DND-41 (cell line): ENCODE data around the gene ALDH3B2.
A peak's percentile ranks its signal among the peaks of the same experiment; 100 is the strongest.

Experiments used
- ATAC-seq: fragments of 200-7000 bp; cut with Tn5 transposase; 3 replicates; pipeline ENCODE4 v1.9.1; 2021; ENCODE audit warnings: low read depth; ENCODE audit not compliant: insufficient read depth
- DNase-seq: peaks from one replicate; pipeline ENCODE4 v3.0.0-alpha.2; 2020
- H2AFZ ChIP-seq: 2 replicates; pipeline ENCODE4 v1.6.0; 2012; ENCODE audit warnings: low read depth, low read length
- H3K27ac ChIP-seq: 2 replicates; pipeline ENCODE4 v1.5.1; 2012; ENCODE audit warnings: low read length, inconsistent platforms
- H3K27me3 ChIP-seq: fragments of 200-600 bp; sonication (generic); 2 replicates; pipeline ENCODE4 v1.6.0; 2012; ENCODE audit warnings: low read length, mild to moderate bottlenecking, inconsistent platforms; ENCODE audit not compliant: insufficient read depth, poor library complexity
- H3K36me3 ChIP-seq: 2 replicates; pipeline ENCODE4 v1.5.1; 2012; ENCODE audit warnings: low read length, inconsistent platforms; ENCODE audit not compliant: insufficient read depth
- H3K4me1 ChIP-seq: 2 replicates; pipeline ENCODE4 v1.5.1; 2012; ENCODE audit warnings: mild to moderate bottlenecking, low read length; ENCODE audit not compliant: insufficient read depth
- H3K4me2 ChIP-seq: 2 replicates; pipeline ENCODE4 v1.6.0; 2012; ENCODE audit warnings: mild to moderate bottlenecking, moderate library complexity, low read length, inconsistent platforms; ENCODE audit not compliant: insufficient read depth
- H3K4me3 ChIP-seq, 2 experiments: fragments of 200-600 bp in 1 of 2; shearing (Covaris generic) in 1 of 2; 2 replicates each; pipeline ENCODE4 v1.5.1; 2012 to 2016; ENCODE audit warnings: inconsistent platforms in 2 of 2, low read length in 2 of 2, mild to moderate bottlenecking in 2 of 2, low read depth in 1 of 2, moderate library complexity in 1 of 2
- H3K79me2 ChIP-seq: 2 replicates; pipeline ENCODE4 v1.6.0; 2012; ENCODE audit warnings: low read length, inconsistent platforms; ENCODE audit not compliant: insufficient read depth
- H3K9ac ChIP-seq: 2 replicates; pipeline ENCODE4 v1.6.0; 2012; ENCODE audit warnings: low read depth, mild to moderate bottlenecking, inconsistent platforms, low read length, moderate library complexity
- H3K9me3 ChIP-seq: 2 replicates; pipeline ENCODE4 v1.5.1; 2012; ENCODE audit warnings: low read length, moderate library complexity, mild to moderate bottlenecking, inconsistent platforms; ENCODE audit not compliant: insufficient read depth, severe bottlenecking
- H4K20me1 ChIP-seq: 2 replicates; pipeline ENCODE4 v1.6.0; 2012; ENCODE audit warnings: low read length; ENCODE audit not compliant: insufficient read depth
- CTCF ChIP-seq: IDR thresholded peaks from 2 replicates; pipeline ENCODE4 v1.5.1; 2012; ENCODE audit warnings: borderline replicate concordance, low read length, moderate library complexity, mild to moderate bottlenecking; ENCODE audit not compliant: poor library complexity, severe bottlenecking; ENCODE audit errors: extremely low read depth
- EZH2 ChIP-seq: IDR thresholded peaks from 3 replicates; pipeline ENCODE4 v1.6.1; 2012; ENCODE audit warnings: borderline replicate concordance, low read depth, mild to moderate bottlenecking, moderate library complexity, low read length, inconsistent platforms; ENCODE audit not compliant: severe bottlenecking

Gene ALDH3B2

DNA sequence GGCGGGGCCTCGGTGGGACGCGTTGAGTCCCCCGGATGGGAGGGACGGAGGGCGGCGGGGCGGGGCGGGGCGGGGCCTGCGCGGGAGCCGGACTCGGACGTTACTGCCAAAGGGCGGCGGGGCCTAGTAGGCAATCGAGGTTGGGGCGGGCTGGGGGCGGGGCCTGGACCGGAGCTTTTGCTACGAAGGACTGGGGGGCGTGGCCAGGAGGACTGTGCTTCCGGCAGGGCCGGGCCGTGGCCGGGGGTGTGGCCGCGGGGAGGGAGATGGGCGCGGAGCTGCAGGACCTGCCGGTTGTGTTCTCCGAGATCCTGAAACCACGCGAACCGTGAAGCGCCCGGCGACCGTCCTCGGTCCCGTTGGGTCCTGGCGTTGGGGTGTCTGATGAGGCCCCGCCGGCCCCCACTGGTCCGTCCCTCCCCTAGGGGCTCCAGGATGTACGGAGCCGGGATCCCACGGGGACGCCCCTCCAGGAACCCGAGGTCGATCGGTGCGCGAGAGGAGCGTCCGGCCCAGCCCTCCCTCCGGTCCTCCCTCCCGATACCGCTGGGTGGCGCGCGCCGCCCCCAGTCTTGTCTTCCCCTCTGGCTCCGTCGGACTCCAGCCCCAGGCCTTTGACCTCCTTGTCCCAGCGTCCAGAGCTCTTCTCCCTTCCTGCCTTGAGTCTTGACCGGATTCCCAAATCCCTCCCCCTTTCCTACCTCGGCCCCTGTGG is 44.0 kb downstream of the ALDH3B2 start:
- DNase-seq = peak; percentile 98
- Histone ChIP-seq H3K27me3 (no peaks in the 10 kb centered on the region), H2AFZ (peak overlapping the region; percentile 92), H3K4me3 (peak overlapping the region; percentile 45 to 84), H3K36me3 (peaks cover 25% of the 10 kb centered on the region), H3K27ac (peak overlapping the region; percentile 97), H3K9ac (peak overlapping the region; percentile 90), H3K9me3 (no peaks in the 10 kb centered on the region), H4K20me1 (no peaks in the 10 kb centered on the region), H3K4me1 (peaks cover 61% of the 10 kb centered on the region), H3K79me2 (peaks cover 25% of the 10 kb centered on the region), H3K4me2 (peak overlapping the region; percentile 98)
- ATAC-seq = peak; percentile 66
- TF ChIP-seq EZH2 = no peak
- peak; percentile 88 for TF ChIP-seq CTCF

DNA sequence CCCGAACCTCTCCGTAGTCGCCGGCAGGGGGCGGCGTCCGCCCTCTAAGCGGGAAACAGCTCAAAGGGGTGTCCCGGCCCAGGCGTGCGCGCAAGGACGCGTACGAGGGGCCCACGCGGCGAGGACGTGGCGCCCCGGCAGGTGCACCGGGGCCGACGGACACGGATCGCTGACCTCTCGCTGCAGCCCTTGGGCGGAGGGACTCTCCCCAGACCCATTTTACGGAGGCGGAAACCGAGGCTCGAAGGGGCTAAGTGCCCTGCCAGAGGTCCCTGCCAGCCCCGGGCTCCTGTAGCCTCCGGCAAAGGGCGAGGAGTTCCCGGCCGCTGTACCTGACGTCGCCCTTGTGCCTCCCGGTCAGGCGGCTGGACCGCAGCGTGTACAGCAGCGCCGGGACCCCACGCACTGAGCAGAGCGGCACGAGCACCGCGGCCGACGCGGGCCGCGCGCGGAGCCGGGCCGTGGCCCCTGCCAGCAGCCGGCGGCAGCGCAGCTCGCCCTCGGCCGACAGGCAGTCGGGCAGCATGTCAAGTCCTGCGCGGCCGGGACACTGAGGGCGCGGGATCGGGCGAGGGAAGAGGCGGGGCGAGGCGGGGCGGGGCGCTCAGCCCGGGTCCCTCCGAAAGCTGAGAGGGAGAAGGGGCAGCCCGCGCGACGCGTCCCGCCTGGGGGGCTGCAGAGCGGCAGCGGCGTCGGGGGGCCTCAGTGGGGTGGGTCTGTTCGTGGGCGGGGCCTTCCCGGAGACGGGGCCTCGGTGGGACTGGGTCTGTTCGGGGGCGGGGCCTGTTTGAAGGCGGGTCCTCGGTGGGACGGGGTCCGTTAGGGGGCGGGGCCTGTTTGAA is 44.8 kb downstream of the ALDH3B2 start, which contains the start of gene NUDT8:
TSS of gene NUDT8 (minus strand) at position 552 of the 842 bp plus-strand sequence. CDS start at position 526, 26 bp downstream.
- H3K79me2 ChIP-seq = peaks cover 25% of the 10 kb centered on the region
- H3K9me3 ChIP-seq = no peaks in the 10 kb centered on the region
- TF ChIP-seq EZH2 = no peak
- TF ChIP-seq CTCF = peak; percentile 94
- ATAC-seq = peak; percentile 66
- H3K4me3 ChIP-seq = peak within 1 kb of the TSS; percentile 45 to 96
- DNase-seq = peak; percentile 92
- peaks cover 25% of the 10 kb centered on the region for H3K36me3 ChIP-seq
- no peaks in the 10 kb centered on the region for H4K20me1 ChIP-seq
- peak within 1 kb of the TSS; percentile 97 for H3K27ac ChIP-seq
- peak within 1 kb of the TSS; percentile 98 for H3K4me2 ChIP-seq
- H3K27me3 ChIP-seq = no peaks in the 10 kb centered on the region
- peak within 1 kb of the TSS; percentile 92 for H2AFZ ChIP-seq
- peak within 1 kb of the TSS; percentile 99 for H3K9ac ChIP-seq
- peaks cover 66% of the 10 kb centered on the region for H3K4me1 ChIP-seq

DNA sequence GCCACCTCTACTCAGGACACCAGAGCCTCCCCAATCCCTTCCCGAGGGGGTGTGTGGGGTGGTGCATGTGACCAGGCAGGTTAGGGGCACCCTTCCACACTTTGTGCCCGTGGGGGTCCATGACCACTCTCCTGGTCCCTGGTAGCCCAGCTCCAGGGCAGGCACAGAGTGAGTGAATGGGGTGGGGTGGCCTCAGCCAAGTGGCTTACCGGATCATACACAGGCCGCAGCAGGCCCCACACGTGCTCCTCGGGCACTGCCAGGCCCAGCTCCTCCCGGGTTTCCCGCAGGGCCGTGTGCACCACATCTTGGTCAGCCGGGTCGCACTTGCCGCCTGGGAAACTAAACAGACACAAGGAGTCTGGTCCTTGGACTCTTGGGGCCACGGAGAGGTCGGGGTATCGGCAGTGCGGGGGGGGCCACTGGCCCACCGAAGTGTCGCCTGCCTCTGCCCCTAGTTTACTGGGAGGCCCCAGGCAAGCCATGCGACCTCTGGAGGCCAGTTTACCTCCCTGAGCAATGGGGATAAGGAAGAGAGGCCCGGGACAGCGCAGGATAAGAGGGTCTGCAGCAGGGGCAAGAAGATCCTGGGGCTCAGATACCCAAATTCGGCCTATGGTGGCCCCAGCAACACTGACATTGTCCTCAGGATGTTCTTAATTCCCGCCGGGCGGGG is 45.6 kb downstream of the ALDH3B2 start:
- H3K4me3 ChIP-seq = peak overlapping the region; percentile 28 to 96; a peak in 3 of 4 replicates
- ATAC-seq = no peak
- peak overlapping the region; percentile 97 for H3K27ac ChIP-seq

More for the DNA sequence above, 45.6 kb downstream of the ALDH3B2 start:
- TF ChIP-seq EZH2 (no peak), CTCF (no peak)
- H3K27me3 ChIP-seq = no peaks in the 10 kb centered on the region
- peaks cover 25% of the 10 kb centered on the region for H3K79me2 ChIP-seq
- H3K9ac ChIP-seq = peak overlapping the region; percentile 99
- no peak overlapping the region; the same call in 1 of the 2 replicates for H2AFZ ChIP-seq
- peak overlapping the region; percentile 88 for H3K4me2 ChIP-seq
- peaks cover 72% of the 10 kb centered on the region for H3K4me1 ChIP-seq
- no peaks in the 10 kb centered on the region for H3K9me3 ChIP-seq
- no peak for DNase-seq
- peaks cover 25% of the 10 kb centered on the region for H3K36me3 ChIP-seq
- H4K20me1 ChIP-seq = no peaks in the 10 kb centered on the region
